IPS-18a (cell line): ENCODE results near the gene EIF4G3.

Experiments used
- H3K27ac ChIP-seq: one replicate; pipeline ENCODE4 v1.5.1; 2013; ENCODE audit warnings: low read length
- H3K27me3 ChIP-seq: one replicate; pipeline ENCODE4 v1.6.1; 2013; ENCODE audit warnings: mild to moderate bottlenecking, low read length; ENCODE audit not compliant: control insufficient read depth, insufficient read depth
- H3K36me3 ChIP-seq: one replicate; pipeline ENCODE4 v1.6.1; 2013; ENCODE audit warnings: low read depth, low read length; ENCODE audit not compliant: control insufficient read depth
- H3K4me1 ChIP-seq: one replicate; pipeline ENCODE4 v1.6.1; 2013; ENCODE audit warnings: low read depth, low read length; ENCODE audit not compliant: control insufficient read depth
- H3K4me3 ChIP-seq: one replicate; pipeline ENCODE4 v1.5.1; 2013; ENCODE audit warnings: low read length
- H3K9ac ChIP-seq: one replicate; pipeline ENCODE4 v1.6.1; 2013; ENCODE audit warnings: mild to moderate bottlenecking, low read length, moderate library complexity
- H3K9me3 ChIP-seq: one replicate; pipeline ENCODE4 v1.6.1; 2013; ENCODE audit warnings: low read depth, low read length; ENCODE audit not compliant: control insufficient read depth

EIF4G3 gene

DNA sequence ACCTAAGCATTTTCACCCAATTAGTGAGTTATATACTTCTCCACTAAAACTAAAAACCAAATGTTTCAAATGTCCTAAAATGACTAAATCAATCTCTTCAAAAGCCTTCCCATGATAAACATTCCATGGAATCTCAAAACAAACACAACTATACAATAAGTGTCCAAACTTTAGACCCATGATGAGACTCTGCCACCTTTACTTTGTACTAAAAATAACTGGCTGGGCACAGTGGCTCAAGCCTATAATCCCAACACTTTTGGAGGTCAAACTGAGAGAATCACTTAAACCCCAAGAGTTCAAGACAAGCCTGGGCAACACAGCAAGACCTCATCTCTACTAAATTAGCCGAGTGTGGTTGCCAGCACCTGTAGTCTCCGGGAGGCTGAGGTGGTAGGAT, 87.4 kb downstream of the EIF4G3 start:
- no peak overlapping the region for H3K4me3 ChIP-seq
- H3K9ac ChIP-seq, result no peak overlapping the region
- no peaks in the 10 kb centered on the region for H3K9me3 ChIP-seq
- no peaks in the 10 kb centered on the region for H3K4me1 ChIP-seq
- no peaks in the 10 kb centered on the region for H3K27me3 ChIP-seq
- H3K27ac ChIP-seq, result no peak overlapping the region
- peaks cover 4% of the 10 kb centered on the region for H3K36me3 ChIP-seq

DNA sequence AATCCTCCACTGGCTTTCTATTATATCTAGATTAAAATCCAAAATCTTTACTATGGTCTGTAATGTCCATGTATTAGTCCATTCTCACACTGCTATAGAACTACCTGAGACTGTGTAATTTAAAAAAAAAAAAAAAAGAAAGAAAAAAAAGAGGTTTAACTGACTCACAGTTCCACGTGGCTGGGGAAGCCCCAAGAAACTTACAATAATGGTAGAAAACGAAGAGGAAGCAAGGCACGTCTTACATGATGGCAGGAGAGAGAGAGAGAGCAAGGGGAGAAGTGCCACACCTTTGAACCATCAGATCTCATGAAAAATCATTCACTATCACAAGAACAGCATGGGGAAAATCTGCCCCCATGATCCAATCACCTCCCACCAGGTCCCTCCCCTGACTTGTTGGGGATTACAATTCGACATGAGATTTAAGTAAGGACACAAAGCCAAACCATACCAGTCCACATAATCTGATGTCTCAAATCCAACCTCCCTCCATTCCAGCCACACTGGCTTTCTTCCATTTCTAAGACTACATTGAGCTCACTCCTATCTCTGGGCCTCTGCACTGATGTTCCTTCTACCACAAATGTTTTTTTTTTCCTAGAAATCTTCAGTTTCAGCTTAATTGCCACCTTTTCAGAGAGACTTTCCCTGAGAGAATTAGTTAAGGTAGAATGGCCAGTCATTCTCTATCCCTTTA, 92.4 kb downstream of the EIF4G3 start:
- Histone ChIP-seq H3K9ac (no peak overlapping the region), H3K4me3 (no peak overlapping the region), H3K36me3 (peaks cover 4% of the 10 kb centered on the region), H3K4me1 (no peaks in the 10 kb centered on the region), H3K27ac (no peak overlapping the region), H3K9me3 (no peaks in the 10 kb centered on the region), H3K27me3 (no peaks in the 10 kb centered on the region)

DNA sequence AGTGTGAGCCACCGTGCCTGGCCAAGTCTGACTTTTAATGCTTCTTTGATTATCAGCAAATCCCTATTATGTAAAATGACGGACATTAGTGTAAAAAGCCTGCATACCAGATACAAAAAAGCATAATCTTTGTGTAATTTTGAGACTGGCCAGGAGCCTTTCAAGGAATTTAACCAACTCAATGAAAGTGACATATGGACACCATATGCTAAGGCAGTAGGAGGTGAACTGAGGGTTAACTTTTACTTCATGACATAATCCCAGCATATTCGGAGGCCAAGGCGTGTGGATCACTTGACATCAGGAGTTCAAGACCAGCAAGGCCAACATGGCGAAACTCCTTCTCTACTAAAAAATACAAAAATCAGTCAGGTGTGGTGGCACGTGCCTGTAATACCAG, 94.6 kb downstream of the EIF4G3 start:
- Histone ChIP-seq H3K4me3 (no peak overlapping the region), H3K36me3 (peaks cover 4% of the 10 kb centered on the region), H3K4me1 (no peaks in the 10 kb centered on the region), H3K9ac (no peak overlapping the region), H3K27ac (no peak overlapping the region), H3K27me3 (no peaks in the 10 kb centered on the region), H3K9me3 (no peaks in the 10 kb centered on the region)

DNA sequence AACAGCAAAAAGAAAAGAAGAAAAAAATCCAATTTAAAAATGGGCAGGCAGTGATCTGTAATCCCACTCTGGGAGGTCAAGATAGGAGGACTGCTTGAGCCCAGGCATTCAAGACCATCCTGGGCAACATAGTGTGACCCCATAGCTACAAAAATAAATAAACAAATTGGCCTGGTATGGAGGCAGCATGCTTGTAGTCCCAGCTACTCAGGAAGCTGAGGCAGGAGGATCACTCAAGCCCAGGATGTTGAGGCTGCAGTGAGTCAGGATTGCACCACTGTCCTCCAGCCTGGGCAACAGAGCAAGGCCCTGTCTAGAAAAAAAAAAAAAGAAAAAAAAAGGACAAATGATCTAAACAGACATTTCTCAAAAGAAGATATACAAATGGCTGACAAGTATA, 99.6 kb downstream of the EIF4G3 start:
- Histone ChIP-seq H3K27ac (no peak overlapping the region), H3K4me3 (no peak overlapping the region), H3K9me3 (no peaks in the 10 kb centered on the region), H3K9ac (no peak overlapping the region), H3K4me1 (no peaks in the 10 kb centered on the region), H3K36me3 (no peaks in the 10 kb centered on the region), H3K27me3 (no peaks in the 10 kb centered on the region)

DNA sequence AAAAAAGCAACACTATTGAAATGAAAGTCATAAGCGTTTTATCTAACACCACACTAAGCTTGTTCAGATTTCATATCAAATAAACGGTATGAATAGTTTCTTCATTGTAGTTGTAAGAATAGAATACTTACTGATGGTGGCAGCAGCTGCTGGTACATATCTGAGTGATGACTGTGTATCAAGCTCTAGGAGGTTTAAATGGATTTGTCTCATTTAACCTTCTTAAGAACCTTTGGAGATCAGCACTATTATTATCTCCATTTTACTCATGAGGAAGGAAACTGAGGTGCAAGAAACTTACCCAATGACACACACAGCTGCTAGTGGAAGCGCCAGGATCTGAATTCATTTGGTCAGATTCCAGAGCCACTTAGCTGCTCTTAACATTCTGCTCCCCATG, 104.0 kb downstream of the EIF4G3 start:
- Histone ChIP-seq H3K9ac (no peak overlapping the region), H3K27me3 (no peaks in the 10 kb centered on the region), H3K4me3 (no peak overlapping the region), H3K36me3 (no peaks in the 10 kb centered on the region), H3K27ac (no peak overlapping the region), H3K4me1 (no peaks in the 10 kb centered on the region), H3K9me3 (no peaks in the 10 kb centered on the region)

DNA sequence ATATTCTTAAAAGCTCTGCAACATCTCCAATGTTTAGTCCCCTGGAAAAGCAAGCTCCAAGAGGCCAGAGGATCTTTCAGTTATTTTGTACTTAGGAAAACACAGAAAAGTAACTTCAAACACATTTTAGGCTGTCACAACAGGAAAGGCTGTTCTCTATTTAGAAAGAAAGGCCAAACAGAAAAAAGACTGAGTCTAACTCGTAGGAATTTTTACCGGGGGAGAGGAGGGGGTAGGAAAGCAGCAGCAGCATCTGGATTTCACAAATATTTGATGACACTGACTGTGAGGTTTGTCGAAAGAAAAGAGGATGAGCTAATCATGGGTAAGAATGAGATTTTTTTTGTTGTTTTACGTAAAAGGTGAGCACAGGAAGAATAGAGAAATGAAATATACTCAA, 107.1 kb downstream of the EIF4G3 start:
- no peaks in the 10 kb centered on the region for H3K9me3 ChIP-seq
- H3K27me3 ChIP-seq, result no peaks in the 10 kb centered on the region
- no peak overlapping the region for H3K4me3 ChIP-seq
- no peaks in the 10 kb centered on the region for H3K36me3 ChIP-seq
- H3K9ac ChIP-seq, result no peak overlapping the region
- H3K4me1 ChIP-seq, result no peaks in the 10 kb centered on the region
- no peak overlapping the region for H3K27ac ChIP-seq

DNA sequence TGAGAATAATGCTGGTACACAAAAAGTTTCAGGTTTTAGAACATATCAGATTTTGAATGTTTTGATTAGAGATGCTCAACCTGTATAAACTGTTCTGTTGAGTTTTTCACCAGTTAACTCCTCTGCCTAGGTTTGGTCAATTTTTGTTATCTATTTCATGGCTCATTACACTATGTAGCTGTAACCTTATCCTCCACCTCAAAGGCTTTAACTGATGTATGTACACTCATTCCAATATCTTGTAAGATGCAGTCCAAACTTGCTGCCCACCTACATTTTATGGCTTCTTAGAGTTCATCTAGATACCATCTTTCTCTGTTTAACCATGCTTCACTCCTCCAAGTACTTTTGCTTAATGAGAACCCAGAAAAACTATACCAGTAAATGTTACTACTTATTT, 107.8 kb downstream of the EIF4G3 start:
- no peaks in the 10 kb centered on the region for H3K9me3 ChIP-seq
- H3K4me1 ChIP-seq, result no peaks in the 10 kb centered on the region
- H3K27ac ChIP-seq, result no peak overlapping the region
- no peak overlapping the region for H3K9ac ChIP-seq
- no peak overlapping the region for H3K4me3 ChIP-seq
- H3K27me3 ChIP-seq, result no peaks in the 10 kb centered on the region
- no peaks in the 10 kb centered on the region for H3K36me3 ChIP-seq

DNA sequence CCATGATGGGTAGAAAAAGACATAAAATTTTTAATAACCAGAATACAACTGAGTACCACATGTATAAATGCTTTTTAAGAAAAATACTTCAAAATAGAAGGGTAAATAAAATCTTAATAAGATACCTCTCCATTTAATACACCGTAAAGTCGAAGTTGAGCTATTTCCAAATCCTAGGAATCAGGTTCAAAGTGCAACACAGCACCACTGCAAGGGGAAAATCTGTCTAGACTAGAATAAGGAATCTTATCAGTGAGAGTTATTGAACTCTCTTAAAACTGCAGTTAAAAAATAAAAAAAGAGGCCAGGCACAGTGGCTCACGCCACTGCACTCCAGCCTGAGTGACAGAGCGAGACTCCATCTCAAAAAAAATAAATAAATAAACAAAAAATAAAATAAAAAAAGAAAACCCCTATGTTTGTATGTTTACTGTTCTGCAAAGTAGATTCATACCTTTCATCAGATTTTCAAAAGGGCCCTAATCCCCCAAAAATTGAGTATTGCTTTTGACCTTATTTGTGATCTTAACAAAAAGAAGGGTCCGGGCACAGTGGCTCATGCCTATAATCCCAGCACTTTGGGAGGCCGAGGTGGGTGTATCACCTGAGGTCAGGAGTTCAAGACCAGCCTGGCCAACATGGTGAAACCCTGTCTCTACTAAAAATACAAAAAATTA, 109.0 kb downstream of the EIF4G3 start:
- H3K27ac ChIP-seq, result no peak overlapping the region
- no peaks in the 10 kb centered on the region for H3K9me3 ChIP-seq
- no peak overlapping the region for H3K4me3 ChIP-seq
- H3K9ac ChIP-seq, result no peak overlapping the region
- H3K36me3 ChIP-seq, result no peaks in the 10 kb centered on the region
- H3K27me3 ChIP-seq, result no peaks in the 10 kb centered on the region
- no peaks in the 10 kb centered on the region for H3K4me1 ChIP-seq

DNA sequence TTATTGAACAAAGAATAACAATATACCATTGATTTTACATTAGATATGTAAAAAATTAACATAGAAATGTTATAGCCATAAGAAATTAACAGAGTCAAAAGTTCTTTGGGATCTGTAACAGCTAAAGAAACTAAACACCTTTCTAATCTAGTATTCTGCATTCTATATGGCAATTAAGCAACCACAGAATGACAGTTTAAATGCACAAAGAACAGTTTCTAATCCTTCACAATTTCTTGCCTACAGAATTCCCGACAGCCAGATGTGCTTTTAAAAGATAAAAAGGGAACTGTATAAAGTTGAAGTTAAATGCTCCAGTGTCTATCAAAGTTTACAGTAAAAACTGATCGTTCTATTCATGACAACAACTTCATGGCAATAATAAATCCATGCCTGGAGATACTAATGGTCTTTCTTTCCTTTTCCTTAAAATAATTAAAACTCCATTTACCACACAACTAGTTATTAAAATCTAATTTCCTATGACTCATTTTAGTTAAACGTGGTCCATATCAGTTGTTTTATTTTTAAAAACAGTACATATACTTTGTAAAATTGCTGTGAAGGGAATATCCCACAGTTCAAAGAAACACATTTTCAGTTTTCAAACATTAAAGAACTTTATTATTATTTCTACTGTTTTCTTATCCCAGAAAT, 110.2 kb downstream of the EIF4G3 start:
- Histone ChIP-seq H3K4me1 (no peaks in the 10 kb centered on the region), H3K9ac (no peak overlapping the region), H3K4me3 (no peak overlapping the region), H3K36me3 (no peaks in the 10 kb centered on the region), H3K27ac (no peak overlapping the region), H3K27me3 (no peaks in the 10 kb centered on the region), H3K9me3 (no peaks in the 10 kb centered on the region)

DNA sequence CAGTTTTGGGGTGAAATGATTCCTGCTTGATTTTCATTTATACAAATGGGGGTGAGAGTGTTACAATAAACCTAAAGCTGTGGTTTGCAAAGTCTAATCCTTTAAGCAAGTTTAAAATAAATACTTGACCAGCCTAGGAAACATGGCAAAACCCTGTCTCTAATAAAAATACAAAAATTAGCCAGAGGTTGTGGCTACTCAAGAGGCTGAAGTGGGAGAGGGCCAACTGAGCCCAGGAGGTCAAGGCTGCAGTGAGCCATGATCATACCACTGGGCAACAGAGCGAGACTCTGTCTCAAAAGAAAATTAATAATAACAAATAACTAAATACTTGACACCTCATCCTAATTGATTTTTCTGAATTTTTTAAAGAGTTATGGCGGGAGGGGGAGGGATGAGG, 110.8 kb downstream of the EIF4G3 start:
- Histone ChIP-seq H3K27ac (no peak overlapping the region), H3K9me3 (no peaks in the 10 kb centered on the region), H3K4me1 (no peaks in the 10 kb centered on the region), H3K4me3 (no peak overlapping the region), H3K9ac (no peak overlapping the region), H3K27me3 (no peaks in the 10 kb centered on the region), H3K36me3 (no peaks in the 10 kb centered on the region)

DNA sequence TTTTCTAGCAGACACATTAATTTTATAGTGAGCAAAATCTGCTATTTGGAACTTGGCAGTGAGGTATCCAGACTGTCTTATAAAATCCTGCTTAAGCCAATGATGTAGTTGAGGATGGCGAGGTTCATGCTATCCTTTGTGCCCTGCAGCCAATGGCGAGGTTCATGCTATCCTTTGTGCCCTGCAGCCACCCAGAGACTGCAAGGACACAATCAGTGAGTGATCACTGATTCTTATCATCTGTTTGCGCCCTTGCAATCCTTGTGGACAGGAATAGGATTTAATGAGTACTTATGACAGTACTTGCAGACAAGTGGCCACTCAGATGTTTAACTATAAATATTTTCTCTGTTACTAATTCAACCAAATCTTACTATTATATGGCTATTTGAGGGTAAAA, 112.6 kb downstream of the EIF4G3 start:
- H3K4me1 ChIP-seq, result no peaks in the 10 kb centered on the region
- no peaks in the 10 kb centered on the region for H3K9me3 ChIP-seq
- H3K9ac ChIP-seq, result no peak overlapping the region
- no peak overlapping the region for H3K27ac ChIP-seq
- H3K4me3 ChIP-seq, result no peak overlapping the region
- no peaks in the 10 kb centered on the region for H3K27me3 ChIP-seq
- no peaks in the 10 kb centered on the region for H3K36me3 ChIP-seq

DNA sequence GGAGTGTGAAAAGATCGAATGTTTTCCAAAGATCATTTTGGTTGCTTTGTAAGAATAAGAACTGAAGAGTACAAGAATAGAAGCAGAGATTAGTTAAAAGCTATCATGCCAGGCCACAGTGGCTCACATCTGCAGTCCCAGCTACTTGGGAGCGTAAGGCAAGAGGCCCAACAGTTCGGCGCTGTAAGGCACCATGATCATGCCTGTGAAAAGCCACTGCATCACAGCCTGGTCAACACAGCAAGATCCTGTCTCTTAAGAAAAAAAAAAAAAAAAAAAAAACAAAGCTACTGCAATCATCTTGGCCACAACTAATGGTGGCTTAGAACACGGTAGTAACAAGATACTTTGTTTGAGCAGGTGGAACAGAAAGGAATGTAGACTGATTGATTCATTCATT, 116.2 kb downstream of the EIF4G3 start:
- H3K9me3 ChIP-seq, result no peaks in the 10 kb centered on the region
- no peak overlapping the region for H3K9ac ChIP-seq
- H3K36me3 ChIP-seq, result no peaks in the 10 kb centered on the region
- no peaks in the 10 kb centered on the region for H3K4me1 ChIP-seq
- no peak overlapping the region for H3K4me3 ChIP-seq
- H3K27me3 ChIP-seq, result no peaks in the 10 kb centered on the region
- H3K27ac ChIP-seq, result no peak overlapping the region
